T follicular helper cell (primary cell): ENCODE measurements around the gene OSBPL10.
"Not testable (repeated sequence)": the region's sequence is repeated elsewhere in the genome, so short reads cannot be mapped to it uniquely, and the experiment has no call there.

Source experiments
- DNase-seq: peaks from one replicate; pipeline ENCODE4 v3.0.0-alpha.2; 2020; ENCODE audit warnings: low read depth
- total RNA-seq, 2 experiments: gene quantifications; one replicate each; lab custom pipeline; 2026; lab: John Stamatoyannopoulos, UW

OSBPL10 gene, protein sequence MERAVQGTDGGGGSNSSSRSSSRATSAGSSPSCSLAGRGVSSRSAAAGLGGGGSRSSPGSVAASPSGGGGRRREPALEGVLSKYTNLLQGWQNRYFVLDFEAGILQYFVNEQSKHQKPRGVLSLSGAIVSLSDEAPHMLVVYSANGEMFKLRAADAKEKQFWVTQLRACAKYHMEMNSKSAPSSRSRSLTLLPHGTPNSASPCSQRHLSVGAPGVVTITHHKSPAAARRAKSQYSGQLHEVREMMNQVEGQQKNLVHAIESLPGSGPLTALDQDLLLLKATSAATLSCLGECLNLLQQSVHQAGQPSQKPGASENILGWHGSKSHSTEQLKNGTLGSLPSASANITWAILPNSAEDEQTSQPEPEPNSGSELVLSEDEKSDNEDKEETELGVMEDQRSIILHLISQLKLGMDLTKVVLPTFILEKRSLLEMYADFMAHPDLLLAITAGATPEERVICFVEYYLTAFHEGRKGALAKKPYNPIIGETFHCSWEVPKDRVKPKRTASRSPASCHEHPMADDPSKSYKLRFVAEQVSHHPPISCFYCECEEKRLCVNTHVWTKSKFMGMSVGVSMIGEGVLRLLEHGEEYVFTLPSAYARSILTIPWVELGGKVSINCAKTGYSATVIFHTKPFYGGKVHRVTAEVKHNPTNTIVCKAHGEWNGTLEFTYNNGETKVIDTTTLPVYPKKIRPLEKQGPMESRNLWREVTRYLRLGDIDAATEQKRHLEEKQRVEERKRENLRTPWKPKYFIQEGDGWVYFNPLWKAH
- total RNA-seq: 0.06 to 2.2 reads per million in 2 experiments

DNA sequence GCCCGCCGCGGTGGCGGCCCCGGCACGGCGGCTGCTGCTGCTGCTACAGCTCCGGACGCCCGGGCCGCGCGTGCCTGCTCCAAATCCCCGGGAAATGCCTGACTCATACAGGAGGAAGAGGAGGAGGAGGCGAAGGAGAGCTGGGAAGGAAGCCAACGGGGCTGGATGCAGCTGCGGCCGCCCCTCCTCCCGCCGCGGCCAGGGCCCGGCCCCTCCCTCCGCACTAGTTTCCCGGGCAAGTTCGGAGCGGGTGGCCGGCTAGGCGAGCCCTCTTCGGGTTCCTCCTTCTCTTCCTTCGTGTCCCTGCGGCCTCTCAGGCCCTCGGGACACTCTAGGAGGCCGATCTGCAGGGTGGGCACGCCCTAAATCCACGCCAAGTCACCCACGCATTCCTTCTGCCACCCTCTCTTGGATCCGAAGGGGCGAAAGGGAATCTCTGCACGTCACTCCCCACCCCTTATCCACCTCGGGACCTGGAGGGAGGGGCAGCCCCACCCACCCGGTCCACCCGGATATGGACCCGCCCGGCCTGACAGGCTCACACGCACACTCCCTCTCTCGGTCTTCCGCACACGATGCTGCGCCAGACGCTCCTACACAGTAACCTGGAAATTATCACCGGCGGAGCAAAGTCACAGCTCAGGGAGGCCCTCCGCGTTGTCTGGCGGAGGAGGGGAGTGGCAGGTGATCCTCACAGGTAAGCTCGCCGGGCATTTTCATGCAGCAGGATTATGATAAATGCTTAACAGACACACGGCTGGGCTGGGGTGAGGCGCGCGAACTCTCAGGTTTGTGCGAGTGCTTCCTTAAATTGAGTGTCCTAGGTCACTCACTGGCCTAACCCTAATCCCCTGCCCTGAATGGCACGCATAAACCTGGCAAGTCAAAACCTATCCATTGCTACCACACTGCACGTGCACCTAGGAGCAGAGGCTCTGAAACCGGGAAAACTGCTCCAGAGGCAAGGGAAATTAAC lies at the start of gene OSBPL10, which contains the start of gene ZNF860:
TSS of gene OSBPL10 (minus strand) at position 57 of the 976 bp plus-strand sequence. CDS start 83 bp downstream, outside the sequence.
TSS of gene ZNF860 (plus strand) at position 545 of the 976 bp plus-strand sequence. CDS start 7,330 bp downstream, outside the sequence.
- DNase-seq: no peak

DNA sequence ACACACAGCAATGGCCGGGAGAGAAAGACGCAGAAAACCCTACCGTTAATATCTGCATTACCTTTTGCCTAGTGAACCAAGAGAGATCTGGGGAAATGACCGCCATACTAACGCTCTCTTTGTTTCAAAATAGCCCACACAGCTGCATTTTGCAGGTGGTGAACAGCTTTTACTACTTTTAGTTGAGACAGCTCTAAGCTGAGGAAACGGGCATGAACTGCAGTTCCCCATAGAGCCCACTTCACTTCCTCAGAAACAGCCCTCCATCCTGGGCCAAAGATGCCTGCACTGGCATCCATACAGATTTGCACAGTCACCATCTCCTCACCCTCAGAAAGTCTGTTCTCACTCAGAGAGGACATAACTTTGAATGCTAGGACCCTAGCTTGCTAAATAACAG lies 45.5 kb upstream of the OSBPL10 start:
- DNase-seq: no peak

DNA sequence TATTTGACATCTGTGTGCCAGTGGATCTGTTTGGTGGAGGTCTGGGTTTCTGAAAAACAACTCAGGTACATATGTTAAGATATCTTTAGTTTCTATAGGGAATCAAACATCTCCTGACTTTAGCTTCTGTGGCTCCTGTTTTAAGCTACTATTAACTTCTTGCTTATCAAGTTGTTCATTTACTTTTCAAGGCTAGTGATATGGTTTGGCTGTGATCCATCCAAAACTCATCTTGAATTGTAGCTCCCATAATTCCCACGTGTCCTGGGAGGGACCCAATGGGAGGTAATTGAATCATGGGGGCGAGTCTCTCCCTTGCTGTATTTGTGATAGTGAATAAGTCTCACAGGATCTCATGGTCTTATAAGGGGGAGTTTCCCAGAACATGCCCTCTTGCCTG lies 41.9 kb upstream of the OSBPL10 start:
- no peak for DNase-seq

DNA sequence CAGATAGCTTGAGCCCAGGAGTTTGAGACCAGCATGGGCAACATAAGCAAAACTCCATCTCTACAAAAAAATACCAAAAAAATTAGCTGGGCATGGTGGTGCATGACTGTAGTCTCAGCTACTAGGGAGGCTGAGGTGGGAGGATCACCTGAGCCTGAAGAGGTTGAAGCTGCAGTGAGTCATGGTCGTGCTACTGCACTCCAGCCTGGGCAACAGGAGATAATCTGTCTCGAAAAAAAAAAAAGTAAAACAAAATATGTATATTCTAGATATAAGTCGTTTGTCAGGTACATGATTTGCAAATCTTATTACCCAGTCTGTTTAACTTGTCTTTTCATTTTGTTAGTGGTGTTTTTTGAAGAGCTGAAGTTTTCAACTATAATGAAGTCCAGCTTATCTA lies 40.7 kb upstream of the OSBPL10 start:
- DNase-seq: no peak

DNA sequence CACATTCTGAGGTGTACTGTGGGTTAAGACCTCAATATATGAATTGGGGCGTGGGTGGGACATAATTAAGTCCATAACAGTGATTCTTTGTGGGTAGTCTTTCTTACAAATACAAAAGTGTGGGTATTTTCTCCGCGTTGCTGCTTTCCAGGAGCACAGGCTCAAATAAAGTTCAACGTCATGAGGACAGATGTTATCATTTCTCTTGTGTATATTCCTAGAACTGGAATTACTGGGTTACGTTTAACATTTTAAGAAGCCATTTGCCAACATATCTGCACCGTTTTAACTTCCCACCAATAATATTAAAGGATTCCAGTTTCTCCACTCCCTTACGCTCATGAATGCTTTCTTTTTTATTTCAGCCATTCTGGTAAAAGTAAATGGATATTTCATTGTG lies 40.1 kb upstream of the OSBPL10 start:
- DNase-seq: no peak

DNA sequence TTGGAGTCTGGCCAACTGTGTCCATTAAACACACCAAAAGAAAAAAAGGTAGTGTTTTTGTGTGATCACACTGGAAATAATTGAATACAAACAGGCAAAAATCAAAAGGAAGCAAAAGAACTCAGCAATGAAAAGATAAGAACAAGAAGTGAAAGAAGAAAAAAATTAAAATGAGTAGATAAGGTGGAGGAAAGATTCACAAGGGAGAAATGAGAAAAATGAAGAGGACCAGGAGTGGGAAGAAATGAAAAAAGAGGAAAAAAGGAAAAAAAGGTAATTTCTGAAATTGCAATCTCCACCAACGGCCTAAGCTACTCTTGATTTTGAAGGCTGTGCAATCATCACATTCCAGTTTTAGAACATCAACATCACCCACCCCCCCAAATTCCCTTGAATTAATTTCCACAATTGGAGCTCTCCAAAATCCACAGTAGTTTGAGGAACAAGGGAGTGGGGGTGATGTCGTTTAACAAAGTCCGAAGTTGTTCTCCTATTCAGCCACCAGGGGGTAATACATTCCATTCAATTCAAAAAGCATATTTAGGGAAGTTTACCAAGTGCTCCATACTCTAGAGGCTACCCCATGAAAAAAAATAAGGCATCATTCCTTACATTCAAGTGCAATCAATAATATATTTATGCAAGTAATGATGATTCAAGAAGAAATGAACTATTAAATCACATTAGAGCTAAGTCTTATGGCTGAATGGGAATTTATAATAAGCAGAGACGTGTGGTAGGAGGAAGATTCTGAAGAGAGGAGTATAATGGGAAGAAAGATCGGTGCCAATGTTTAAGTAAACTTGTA lies 37.9 kb upstream of the OSBPL10 start:
- DNase-seq: no peak

DNA sequence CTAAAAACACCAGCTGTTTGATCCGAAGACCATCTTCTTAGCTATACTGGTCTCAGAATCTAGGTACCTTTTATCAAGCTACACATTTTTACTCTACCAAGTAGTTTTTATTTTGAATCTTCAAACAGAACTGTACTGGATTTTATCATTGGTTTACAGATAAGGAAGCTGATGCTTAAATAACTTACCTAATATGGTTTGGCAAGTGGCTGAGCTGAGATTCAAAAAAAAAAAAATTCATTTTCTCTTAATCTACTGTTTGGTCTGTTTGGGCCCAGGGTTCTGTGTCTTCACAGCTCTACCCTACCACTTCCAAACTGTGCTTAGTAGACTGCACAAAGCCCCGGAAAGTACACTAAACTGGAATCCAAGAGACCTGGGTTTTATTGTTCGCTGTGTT lies 36.2 kb upstream of the OSBPL10 start:
- DNase-seq: no peak

DNA sequence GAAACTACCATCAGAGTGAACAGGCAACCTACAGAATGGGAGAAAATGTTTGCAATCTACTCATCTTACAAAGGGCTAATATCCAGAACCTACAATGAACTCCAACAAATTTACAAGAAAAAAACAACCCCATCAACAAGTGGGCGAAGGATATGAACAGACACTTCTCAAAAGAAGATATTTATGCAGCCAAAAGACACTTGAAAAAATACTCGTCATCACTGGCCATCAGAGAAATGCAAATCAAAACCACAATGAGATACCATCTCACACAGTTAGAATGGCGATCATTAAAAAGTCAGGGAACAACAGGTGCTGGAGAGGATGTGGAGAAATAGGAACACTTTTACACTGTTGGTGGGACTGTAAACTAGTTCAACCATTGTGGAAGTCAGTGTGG lies 34.6 kb upstream of the OSBPL10 start:
- DNase-seq: not testable (repeated sequence)

DNA sequence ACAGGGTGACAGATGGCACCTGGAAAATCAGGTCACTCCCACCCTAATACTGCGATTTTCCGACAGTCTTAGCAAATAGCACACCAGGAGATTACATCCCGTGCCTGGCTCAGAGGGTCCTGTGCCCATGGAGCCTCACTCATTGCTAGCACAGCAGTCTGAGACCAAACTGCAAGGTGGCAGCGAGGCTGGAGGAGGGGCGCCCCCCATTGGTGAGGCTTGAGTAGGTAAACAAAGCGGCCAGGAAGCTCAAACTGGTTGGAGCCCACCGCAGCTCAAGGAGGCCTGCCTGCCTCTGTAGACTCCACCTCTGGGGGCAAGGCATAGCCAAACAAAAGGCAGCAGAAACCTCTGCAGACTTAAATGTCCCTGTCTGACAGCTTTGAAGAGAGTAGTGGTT lies 29.6 kb upstream of the OSBPL10 start:
- DNase-seq: not testable (repeated sequence)

DNA sequence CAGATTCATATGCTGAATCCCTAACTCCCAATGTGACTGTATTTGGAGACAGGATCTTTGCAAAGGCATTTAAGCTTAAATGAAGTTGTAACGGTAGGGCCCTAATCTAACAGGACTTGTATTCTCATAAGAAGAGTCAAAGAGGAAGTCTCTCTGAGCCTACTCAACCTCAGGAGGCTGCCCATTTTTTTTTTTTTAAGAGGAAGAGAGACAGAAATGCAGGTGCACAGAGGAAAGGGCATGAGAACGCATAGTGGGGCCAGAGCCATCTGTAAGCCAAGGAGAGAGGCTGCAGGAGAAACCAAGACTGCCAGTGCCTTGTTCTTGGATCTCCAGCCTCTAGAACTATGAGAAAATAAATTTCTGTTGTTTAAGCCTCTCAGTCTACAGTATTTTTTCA lies 28.9 kb upstream of the OSBPL10 start:
- no peak for DNase-seq

DNA sequence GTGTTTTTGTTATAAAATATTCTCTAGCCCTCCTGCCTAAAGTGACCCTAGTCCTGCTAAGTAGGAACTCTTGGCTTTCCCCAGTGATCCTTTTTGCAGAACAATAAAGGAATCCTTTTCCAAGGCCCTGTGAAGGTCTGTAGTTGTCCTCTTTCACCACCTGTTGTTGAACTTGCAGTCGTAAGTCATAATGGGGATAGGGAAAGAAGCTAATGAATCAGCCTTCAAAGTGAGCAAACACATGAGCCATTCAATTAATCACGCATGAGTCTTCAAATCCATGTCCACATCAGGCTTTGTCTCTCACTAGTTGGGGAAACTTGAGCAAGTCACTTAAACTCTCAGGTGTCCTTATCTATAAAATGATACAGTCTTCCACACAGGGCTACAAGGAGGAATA lies 28.0 kb upstream of the OSBPL10 start:
- DNase-seq: no peak

DNA sequence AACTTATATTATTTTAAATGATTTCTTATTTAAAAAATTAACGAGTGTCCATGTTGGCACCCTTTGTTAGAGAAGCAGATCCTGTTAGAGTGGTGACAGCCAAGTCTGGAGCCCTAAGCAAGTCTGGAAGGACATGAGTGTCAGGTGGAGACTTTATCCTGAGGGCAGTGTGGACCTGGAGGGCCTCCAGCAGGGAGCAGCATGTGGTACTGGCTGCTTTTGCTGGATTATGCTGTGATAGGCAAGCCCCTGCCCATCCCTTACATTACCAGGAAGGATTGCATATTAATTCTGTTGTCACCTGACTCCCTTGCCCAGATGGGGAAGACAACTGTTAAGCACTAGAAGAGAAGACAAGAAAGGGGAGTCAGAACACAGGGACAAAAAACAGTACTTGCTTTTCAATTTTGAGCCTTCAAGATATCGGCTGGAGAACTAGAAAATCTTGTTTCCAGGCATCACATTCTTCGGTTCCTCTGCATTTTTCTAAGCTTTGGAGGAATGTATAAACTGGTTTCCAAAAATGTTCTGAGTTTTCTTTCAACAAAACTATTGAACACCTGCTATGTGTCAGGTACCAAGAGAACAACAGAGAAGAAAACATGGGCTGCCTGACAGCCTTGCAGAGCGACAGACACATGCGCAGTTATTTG lies 23.2 kb upstream of the OSBPL10 start:
- no peak for DNase-seq

DNA sequence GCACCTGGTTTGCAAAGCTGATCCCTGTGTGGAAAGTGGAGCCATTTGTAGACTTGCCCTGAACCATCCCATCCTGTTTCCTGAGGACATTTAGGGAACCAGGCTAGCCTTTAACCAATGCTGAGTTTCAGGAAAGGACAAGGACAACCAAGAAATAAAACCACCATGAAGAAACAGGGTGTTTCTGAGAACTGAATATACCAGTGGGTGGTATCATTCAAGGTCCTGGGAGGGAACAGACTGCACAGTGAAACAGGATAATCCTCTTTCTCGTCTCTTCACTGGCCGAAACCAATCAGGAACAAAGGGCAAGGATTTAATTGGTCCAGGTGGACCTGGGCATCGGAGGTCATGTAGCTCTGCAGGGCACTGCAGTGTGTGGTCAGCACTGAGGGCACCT lies 22.3 kb upstream of the OSBPL10 start:
- no peak for DNase-seq

DNA sequence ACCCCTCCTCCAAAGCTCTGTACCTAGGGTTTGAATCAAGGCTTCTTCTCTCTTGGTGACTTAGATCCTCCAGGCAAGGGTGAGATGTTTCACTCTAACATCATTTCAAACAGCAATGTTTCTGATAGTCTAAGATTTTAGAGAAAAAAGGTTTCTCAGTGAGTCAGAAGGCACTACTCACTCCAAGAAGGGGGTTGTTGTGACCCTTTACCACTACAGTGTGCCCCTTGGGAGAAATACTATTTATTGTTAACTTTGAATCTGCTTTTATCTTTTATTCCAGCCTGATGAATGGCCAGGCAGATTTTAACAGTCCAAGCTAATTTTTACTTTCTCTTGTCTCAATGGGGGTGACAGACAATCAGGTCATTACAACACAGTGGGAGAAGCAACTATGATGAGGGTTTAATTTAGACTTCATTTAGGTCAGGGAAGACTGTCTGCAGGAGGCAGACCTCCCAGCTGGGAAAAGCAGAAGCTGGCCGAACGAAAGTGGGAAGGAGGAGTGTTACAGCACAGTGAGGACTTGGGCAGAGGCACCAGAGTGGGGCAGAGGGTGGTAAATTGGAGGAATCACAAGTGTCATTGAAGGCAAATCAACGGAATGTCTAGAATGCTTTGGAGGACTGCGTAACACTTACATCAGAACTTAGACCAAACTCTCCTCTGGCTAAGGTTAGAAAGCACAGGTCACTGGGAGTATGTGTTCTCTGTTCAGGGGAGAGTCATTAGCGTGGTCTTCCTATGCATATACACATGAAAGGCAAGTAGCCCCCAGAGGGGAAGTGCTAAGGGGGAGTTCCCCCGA lies 21.7 kb upstream of the OSBPL10 start:
- no peak for DNase-seq

DNA sequence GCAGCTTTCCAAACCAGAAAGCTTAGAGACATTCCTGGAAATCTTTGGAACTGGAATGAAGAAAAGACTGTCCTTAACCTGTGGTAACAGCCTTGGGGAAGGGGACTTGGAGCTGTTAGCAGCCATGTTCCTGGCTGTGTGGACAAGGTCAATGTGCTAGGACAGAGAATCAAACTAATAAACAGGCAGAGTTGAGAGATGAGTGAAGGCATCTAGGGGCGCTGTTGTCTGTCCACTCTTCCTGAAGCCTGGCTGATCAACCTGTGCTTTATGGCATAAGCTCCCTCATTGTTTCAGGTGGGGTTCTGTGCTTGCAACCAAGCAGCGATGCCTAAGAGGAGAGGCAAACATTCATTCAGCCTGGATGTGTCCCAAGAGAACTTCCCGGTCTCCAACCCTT lies 19.8 kb upstream of the OSBPL10 start:
- no peak for DNase-seq

DNA sequence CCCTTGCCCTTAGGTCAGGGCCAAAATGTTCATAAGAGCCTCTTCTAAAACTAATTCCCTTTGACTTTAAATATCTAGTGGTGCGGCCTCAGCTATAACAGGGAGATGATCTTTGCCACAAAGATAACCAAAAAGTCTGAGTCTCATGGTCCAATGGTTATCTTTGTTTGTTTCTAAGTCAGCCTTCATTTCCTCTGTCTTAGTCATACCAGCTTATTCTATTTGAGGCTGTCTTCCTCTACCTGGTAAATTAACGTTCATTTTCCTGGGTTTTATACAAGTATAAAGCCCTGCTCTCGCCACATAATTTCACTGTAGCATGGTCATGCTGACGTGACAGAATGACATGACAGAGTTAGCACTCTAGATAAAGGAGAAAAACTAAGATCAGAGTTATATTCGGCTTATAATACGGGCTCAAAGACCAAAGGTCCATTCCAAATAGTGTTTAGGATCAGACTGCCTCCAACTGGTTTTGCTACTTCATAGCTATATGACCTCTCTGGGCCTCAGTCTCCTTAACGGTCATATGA lies 18.9 kb upstream of the OSBPL10 start:
- DNase-seq: no peak

DNA sequence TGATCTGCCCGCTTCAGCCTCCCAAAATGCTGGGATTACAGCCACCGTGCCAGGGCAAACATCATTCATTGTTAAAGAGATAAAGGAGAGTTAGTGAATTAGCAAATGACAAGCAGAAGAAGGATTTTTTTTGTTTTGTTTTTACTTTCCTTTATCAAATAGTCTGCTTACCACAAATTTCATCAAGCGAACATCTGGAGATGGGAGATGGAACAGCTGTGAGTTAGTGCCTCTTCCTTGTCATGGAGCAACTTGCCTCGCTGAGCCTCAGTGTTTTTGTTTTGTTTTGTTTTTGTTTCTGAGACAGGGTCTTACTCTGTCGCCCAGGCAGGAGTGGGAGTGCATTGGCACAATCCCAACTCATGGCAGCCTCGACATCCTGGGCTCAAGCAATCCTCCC lies 16.4 kb upstream of the OSBPL10 start:
- no peak for DNase-seq

DNA sequence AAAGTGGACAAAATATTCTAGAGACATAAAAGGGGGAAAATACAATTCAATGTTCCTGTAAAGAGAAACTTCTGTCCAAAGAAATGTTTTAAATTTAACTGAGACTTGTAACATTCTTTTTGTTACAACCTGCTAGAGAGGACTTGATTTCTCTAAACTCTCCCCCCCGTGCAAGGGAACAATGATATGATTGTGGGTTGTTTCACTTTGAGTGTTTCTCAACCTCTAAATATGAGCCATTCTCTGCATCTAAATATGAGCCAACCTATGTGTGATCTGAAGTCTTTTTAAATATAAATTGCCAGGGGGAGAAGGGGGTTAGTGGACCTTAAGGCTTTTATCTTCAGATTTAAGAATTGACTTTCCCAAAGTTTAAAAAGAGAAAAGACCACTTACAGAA lies 15.1 kb upstream of the OSBPL10 start:
- DNase-seq: no peak

DNA sequence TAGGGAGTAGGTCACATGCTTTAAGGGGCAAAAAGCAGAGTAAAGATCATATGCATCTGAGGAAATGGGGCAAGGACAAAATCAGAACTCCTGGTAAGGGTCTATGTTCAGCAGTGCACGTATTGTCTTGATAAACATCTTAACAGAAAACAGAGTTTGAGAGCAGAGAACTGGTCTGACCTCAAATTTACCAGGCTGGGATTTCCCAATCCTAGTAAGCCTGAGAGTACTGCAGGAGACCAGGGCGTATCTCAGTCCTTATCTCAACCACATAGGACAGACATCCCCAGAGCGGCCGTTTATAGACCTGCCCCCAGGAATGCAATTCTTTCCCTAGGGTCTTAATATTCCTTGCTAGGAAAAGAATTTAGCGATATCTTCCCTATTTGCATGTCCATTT lies 14.0 kb upstream of the OSBPL10 start:
- not testable (repeated sequence) for DNase-seq
